Osteocyte (in vitro differentiated cells): ENCODE data around the gene VPS13D. TPM values are rescaled to one million over a fixed set of nuclear protein-coding genes. Genes with fewer than 3 reads are reported as not detected.

Experiments
- DNase-seq: peaks from one replicate; pipeline ENCODE4 v3.0.0; 2021; ENCODE audit warnings: mixed read lengths; ENCODE audit not compliant: unreplicated experiment; ENCODE audit errors: extremely low spot score
- H3K27ac Mint-ChIP-seq: one replicate; pipeline ENCODE4 v1.8.0; 2021; ENCODE audit warnings: mild to moderate bottlenecking, mixed read lengths; ENCODE audit not compliant: unreplicated experiment
- H3K27me3 Mint-ChIP-seq: one replicate; pipeline ENCODE4 v1.8.0; 2021; ENCODE audit warnings: mixed read lengths; ENCODE audit not compliant: unreplicated experiment
- H3K36me3 Mint-ChIP-seq: one replicate; pipeline ENCODE4 v1.8.0; 2021; ENCODE audit warnings: mixed read lengths; ENCODE audit not compliant: unreplicated experiment
- H3K4me1 Mint-ChIP-seq: one replicate; pipeline ENCODE4 v1.8.0; 2021; ENCODE audit warnings: mixed read lengths; ENCODE audit not compliant: unreplicated experiment
- H3K4me3 Mint-ChIP-seq: one replicate; pipeline ENCODE4 v1.8.0; 2021; ENCODE audit warnings: mild to moderate bottlenecking, moderate library complexity, mixed read lengths; ENCODE audit not compliant: unreplicated experiment
- H3K9me3 Mint-ChIP-seq: one replicate; pipeline ENCODE4 v1.8.0; 2021; ENCODE audit warnings: mixed read lengths; ENCODE audit not compliant: unreplicated experiment
- total RNA-seq: library from RNA; stranded (reverse); gene quantifications from 2 replicates; pipeline ENCODE4 v1.2.1, GENCODE V29; 2021
- TF ChIP-seq, protein P1 (sequence below): fragments of 200-600 bp; sonication (generic); IDR thresholded peaks from 2 replicates; pipeline ENCODE4 v1.5.0; 2021; ENCODE audit warnings: antibody characterized with exemption, mild to moderate bottlenecking, moderate library complexity

VPS13D gene
- total RNA-seq, 1 donor from 2014 or later = 41.1 TPM

- Mint-ChIP-seq H3K9me3 (peaks cover 6% of the 10 kb centered on the region), H3K36me3 (peaks cover 63% of the 10 kb centered on the region), H3K4me3 (no peak overlapping the region), H3K27me3 (no peaks in the 10 kb centered on the region), H3K4me1 (peaks cover 5% of the 10 kb centered on the region), H3K27ac (peak overlapping the region; percentile 17)
- no peak for DNase-seq
- TF ChIP-seq, protein P1, sequence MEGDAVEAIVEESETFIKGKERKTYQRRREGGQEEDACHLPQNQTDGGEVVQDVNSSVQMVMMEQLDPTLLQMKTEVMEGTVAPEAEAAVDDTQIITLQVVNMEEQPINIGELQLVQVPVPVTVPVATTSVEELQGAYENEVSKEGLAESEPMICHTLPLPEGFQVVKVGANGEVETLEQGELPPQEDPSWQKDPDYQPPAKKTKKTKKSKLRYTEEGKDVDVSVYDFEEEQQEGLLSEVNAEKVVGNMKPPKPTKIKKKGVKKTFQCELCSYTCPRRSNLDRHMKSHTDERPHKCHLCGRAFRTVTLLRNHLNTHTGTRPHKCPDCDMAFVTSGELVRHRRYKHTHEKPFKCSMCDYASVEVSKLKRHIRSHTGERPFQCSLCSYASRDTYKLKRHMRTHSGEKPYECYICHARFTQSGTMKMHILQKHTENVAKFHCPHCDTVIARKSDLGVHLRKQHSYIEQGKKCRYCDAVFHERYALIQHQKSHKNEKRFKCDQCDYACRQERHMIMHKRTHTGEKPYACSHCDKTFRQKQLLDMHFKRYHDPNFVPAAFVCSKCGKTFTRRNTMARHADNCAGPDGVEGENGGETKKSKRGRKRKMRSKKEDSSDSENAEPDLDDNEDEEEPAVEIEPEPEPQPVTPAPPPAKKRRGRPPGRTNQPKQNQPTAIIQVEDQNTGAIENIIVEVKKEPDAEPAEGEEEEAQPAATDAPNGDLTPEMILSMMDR = no peak
Observed at GRCh38 chr1:12344596-12345349, 114.9 kb downstream of the VPS13D start.

DNA sequence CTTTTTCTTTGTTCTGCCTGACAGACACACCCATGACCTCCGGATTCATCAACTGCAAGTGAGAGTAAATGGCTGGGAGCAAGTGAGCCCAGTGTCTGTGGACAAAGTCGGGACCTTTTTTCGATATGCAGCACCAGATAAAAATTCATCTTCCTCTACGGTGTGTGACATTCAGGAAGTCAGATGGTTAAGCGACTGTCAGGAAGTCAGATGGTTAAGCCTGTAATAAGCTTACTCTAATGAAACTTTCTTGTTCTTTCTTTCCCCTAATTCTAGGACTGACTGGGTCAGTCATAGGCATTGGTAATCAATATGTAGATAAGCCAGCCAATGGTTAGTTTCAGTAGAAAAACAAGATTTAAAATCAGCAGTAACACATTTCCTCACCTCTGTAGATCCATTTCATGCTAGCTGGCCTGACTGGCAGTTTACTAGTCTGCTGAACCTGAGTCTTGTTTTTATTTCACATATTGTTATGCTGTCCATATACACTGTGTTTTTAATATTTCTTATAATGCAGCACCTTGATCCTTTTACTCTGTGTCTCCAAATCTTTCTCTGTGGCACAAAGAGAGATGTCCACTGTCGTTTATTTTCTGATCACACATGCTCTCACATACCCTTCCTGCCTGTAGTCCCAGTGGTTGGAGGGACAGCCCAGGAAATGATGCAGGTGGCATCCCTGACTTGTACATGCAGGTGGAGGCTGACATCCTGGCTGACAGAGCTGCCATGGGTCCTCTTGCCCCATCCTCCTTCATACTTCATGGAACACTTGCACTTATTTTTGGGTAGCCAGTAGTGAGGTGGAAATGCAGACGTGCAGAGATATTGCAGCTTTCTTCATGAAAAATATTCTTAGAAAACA lies 115.8 kb downstream of the VPS13D start:
- Mint-ChIP-seq H3K9me3 (peaks cover 10% of the 10 kb centered on the region), H3K27me3 (no peaks in the 10 kb centered on the region), H3K36me3 (peaks cover 70% of the 10 kb centered on the region), H3K4me1 (peaks cover 5% of the 10 kb centered on the region), H3K27ac (no peak overlapping the region), H3K4me3 (no peak overlapping the region)
- DNase-seq = no peak
- TF ChIP-seq, protein P1 = no peak

DNA sequence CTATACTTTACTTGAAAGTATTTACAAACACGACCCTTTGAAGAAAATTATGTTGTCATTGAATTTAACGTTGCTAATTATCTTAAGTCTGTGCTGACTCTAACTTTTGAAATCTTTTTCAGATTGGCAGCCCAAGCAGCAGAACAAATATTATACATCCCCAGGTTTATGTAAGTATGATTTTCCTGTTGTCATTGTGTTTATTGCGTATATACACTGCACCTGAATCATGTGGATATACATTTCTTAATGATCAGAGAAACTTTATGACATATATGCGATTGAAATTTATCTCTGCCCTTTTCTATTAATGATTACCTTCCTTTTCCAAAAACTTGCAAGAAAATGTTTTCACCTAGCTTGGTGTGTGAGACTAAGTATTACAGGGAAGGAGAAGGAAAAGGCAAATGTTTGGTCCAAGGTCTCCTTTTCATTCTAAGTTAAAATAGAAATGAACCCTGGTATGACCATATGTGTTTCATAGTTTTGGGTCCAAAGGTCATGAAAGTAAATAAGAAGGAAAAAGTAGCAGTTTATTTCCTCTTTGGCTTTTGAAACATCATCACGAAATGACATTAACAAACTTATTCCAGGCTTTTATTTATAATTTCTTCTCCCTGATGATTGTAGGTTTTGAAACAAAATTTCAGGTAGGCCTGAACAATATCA lies 116.8 kb downstream of the VPS13D start:
- Mint-ChIP-seq H3K4me3 (no peak overlapping the region), H3K27me3 (no peaks in the 10 kb centered on the region), H3K9me3 (peaks cover 15% of the 10 kb centered on the region), H3K36me3 (peaks cover 71% of the 10 kb centered on the region), H3K4me1 (peaks cover 5% of the 10 kb centered on the region), H3K27ac (no peak overlapping the region)
- no peak for DNase-seq
- TF ChIP-seq, protein P1 = no peak

GRCh38 chr1:12348113-12348512 lies 118.3 kb downstream of the VPS13D start:
- Mint-ChIP-seq H3K9me3 (peaks cover 15% of the 10 kb centered on the region), H3K4me1 (no peaks in the 10 kb centered on the region), H3K27me3 (no peaks in the 10 kb centered on the region), H3K36me3 (peaks cover 66% of the 10 kb centered on the region), H3K27ac (no peak overlapping the region), H3K4me3 (no peak overlapping the region)
- no peak for DNase-seq
- TF ChIP-seq, protein P1 = no peak
